NK-92 (cell line): ENCODE measurements around the gene ZNF326.
"Not testable (repeated sequence)": the region's sequence is repeated elsewhere in the genome, so short reads cannot be mapped to it uniquely, and the experiment has no call there.

Experiments used
- DNase-seq: peaks from one replicate; lab custom pipeline; 2025; ENCODE audit not compliant: unreplicated experiment; lab: John Stamatoyannopoulos, UW

The ZNF326 gene

GRCh38 chr1:89995598-89996449 lies 914 bp downstream of the ZNF326 start:
- DNase-seq = no peak

GRCh38 chr1:89996450-89997110 lies 1.7 kb downstream of the ZNF326 start:
- DNase-seq = no peak

- DNase-seq = not testable (repeated sequence)
Measured at GRCh38 chr1:89997152-89997551, 2.2 kb downstream of the ZNF326 start.

- no peak for DNase-seq
Measured at GRCh38 chr1:89998306-89998705, 3.4 kb downstream of the ZNF326 start.

- no peak for DNase-seq
Measured at GRCh38 chr1:89999208-89999607, 4.3 kb downstream of the ZNF326 start.

GRCh38 chr1:89999628-90000027 lies 4.7 kb downstream of the ZNF326 start:
- no peak for DNase-seq

- DNase-seq = no peak
Measured at GRCh38 chr1:90000934-90001676, 6.2 kb downstream of the ZNF326 start.

GRCh38 chr1:90007979-90008404 lies 13.1 kb downstream of the ZNF326 start:
- DNase-seq = no peak

- DNase-seq = no peak
Measured at GRCh38 chr1:90012300-90012699, 17.4 kb downstream of the ZNF326 start.

DNA sequence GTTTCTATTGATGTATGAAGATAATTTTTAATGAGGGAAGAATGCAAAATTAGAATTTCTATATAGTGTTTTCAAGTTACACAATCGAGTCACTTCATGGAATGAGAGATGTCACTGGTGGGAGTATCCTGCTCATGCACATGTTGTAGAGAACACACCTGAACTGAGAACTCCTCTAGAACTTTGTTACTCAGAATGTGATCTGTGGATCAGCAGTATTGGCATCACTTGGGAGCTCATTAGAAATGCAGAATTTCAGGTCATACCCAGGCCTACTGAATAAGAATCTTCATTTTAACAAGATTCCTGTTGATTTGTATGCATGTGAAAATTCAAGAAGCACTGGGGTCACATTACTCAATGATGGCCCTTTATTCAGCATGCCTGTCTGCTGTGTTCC lies 28.8 kb downstream of the ZNF326 start:
- no peak for DNase-seq

GRCh38 chr1:90027281-90027680 lies 32.4 kb downstream of the ZNF326 start:
- DNase-seq = no peak

GRCh38 chr1:90039652-90040051 lies 44.7 kb downstream of the ZNF326 start:
- no peak for DNase-seq

DNA sequence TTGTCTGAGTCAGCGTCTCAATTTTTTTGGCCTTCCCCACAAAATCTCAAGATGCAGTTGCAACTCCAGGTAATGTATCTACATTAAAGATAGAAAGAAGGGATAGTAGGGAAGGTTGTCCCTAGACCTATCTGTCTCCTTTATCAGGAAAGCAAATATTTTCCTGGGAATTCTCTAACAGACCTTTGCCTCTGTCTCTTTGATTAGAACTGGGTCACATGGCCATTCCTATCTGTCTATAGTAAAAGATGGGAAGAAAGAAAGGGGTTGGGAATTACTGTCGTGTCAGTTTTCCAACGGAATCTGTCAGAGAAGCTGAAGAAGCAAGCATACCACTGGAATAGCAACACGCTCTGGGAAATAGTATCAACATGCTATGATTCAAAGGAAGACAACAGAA lies 48.7 kb downstream of the ZNF326 start:
- no peak for DNase-seq

- DNase-seq = no peak
Measured at GRCh38 chr1:90044346-90044745, 49.4 kb downstream of the ZNF326 start.

DNA sequence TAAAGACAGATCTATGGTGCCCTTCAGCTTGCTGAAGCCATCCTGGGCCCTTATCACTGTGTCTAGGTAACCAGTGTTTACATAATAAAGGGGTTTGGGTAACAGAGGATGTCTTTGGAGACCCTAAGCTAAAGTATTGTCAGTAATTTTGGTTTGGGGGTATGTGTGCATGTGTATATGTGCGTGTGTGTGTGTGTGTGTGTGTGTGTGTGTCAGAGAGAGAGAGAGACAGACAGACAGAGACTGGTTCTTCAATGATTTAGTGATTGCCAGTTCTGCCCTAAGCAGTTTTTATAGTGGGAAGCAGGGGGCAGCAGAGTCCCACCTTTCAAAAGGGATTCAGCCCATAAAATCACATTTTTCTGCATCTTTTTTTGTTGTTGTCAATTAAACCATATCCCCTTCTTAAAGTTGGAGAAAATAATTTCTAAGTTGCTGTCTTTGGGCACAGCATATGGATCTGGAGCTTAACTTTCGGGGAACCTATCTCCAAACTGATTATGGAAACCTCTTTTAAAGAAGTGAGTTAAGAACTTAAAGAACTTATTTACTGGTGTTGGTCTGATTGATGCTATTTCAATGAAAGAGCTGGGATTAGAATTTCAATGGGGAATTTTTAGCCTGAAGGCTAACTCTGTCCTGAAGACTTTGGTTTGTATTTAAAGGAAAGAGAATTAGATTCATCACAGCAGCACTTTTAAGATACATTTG lies 51.1 kb downstream of the ZNF326 start:
- DNase-seq = no peak

- no peak for DNase-seq
Measured at GRCh38 chr1:90046635-90047034, 51.7 kb downstream of the ZNF326 start.

DNA sequence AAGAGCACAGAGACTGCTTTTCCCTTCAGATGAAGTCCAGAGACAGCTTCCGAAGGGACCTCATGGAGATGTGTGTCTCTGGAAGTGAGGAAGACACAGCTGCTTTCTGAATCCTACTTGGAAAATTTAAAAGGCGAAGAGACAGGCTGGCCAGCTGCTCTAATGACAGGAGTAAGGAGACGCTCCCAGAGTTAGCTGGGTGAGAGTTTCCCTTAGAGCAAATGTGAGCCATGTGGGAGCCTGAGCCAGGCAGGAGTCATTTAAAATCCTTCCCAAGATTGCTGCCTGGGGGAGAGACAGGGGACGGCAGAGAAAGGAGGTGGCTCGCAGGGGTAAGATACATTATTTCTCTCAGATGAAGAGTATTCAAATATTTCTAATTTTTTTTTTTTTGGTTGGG lies 53.1 kb downstream of the ZNF326 start:
- DNase-seq = no peak

DNA sequence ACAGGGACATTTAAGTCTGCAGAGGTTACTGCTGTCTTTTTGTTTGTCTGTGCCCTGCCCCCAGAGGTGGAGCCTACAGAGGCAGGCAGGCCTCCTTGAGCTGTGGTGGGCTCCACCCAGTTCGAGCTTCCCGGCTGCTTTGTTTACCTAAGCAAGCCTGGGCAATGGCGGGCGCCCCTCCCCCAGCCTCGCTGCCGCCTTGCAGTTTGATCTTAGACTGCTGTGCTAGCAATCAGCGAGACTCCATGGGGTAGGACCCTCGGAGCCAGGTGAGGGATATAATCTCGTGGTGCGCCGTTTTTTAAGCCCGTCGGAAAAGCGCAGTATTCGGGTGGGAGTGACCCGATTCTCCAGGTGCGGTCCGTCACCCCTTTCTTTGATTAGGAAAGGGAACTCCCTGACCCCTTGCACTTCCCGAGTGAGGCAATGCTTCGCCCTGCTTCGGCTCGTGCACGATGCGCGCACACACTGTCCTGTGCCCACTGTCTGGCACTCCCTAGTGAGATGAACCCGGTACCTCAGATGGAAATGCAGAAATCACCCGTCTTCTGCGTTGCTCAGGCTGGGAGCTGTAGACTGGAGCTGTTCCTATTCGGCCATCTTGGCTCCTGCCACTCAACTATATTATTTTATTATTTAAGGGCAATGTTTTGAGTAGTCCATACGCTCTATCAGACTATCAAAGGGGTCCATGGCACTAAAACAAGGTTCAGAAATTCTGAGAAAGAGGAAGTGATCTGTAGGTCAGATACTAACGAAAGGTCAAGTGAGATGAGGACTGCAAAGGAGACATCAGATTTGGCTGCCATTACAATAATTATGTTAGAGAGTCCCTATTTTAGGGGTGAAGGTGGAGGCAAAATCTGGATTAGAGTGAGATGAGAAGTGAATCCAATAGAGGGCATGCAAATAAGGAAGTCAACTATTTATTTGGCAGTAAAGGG lies 68.1 kb downstream of the ZNF326 start:
- not testable (repeated sequence) for DNase-seq

GRCh38 chr1:90064109-90064508 lies 69.2 kb downstream of the ZNF326 start:
- DNase-seq = not testable (repeated sequence)
